ENCODE results near the gene GPATCH4.
A peak's percentile ranks its signal among the peaks of the same experiment; 100 is the strongest.

The GPATCH4 gene

GRCh38 chr1:156550346-156550745 lies 50.9 kb downstream of the GPATCH4 start:
- Histone ChIP-seq H3K36me3 (peaks cover 80% of the 10 kb centered on the region), H3K4me3 (ENCODE audit: low read depth, low read length) (no peak overlapping the region), H3K27me3 (ENCODE audit: insufficient read depth, low read depth, severe bottlenecking) (no peaks in the 10 kb centered on the region), H3K27ac (no peak overlapping the region), H3K9me3 (ENCODE audit: severe bottlenecking) (no peaks in the 10 kb centered on the region)
- no peak for TF ChIP-seq CTCF (IDR thresholded peaks at IDR 0.05; ENCODE audit: low read depth, low read length)
- DNase-seq, result no peak

- no peak for TF ChIP-seq CTCF (IDR thresholded peaks at IDR 0.05; ENCODE audit: low read depth, low read length)
- no peaks in the 10 kb centered on the region for H3K27me3 ChIP-seq (ENCODE audit: insufficient read depth, low read depth, severe bottlenecking)
- no peaks in the 10 kb centered on the region for H3K9me3 ChIP-seq (ENCODE audit: severe bottlenecking)
- no peak overlapping the region for H3K4me3 ChIP-seq (ENCODE audit: low read depth, low read length)
- no peak overlapping the region for H3K27ac ChIP-seq
- DNase-seq, result no peak
- peaks cover 77% of the 10 kb centered on the region for H3K36me3 ChIP-seq
Measured at GRCh38 chr1:156549831-156550230, 51.4 kb downstream of the GPATCH4 start.

- H3K4me3 ChIP-seq (ENCODE audit: low read depth, low read length), result no peak overlapping the region
Measured at GRCh38 chr1:156549390-156549789, 51.9 kb downstream of the GPATCH4 start.

GRCh38 chr1:156547982-156548381 lies 53.3 kb downstream of the GPATCH4 start:
- no peaks in the 10 kb centered on the region for H3K27me3 ChIP-seq (ENCODE audit: insufficient read depth, low read depth, severe bottlenecking)
- no peak for DNase-seq
- H3K4me3 ChIP-seq (ENCODE audit: low read depth, low read length), result no peak overlapping the region
- no peaks in the 10 kb centered on the region for H3K9me3 ChIP-seq (ENCODE audit: severe bottlenecking)
- no peak for TF ChIP-seq CTCF (IDR thresholded peaks at IDR 0.05; ENCODE audit: low read depth, low read length)
- peaks cover 78% of the 10 kb centered on the region for H3K36me3 ChIP-seq
- no peak overlapping the region for H3K27ac ChIP-seq

More at GRCh38 chr1:156549390-156549789, 51.9 kb downstream of the GPATCH4 start:
- DNase-seq, result no peak
- H3K27me3 ChIP-seq (ENCODE audit: insufficient read depth, low read depth, severe bottlenecking), result no peaks in the 10 kb centered on the region
- H3K9me3 ChIP-seq (ENCODE audit: severe bottlenecking), result no peaks in the 10 kb centered on the region
- peaks cover 74% of the 10 kb centered on the region for H3K36me3 ChIP-seq
- no peak overlapping the region for H3K27ac ChIP-seq
- TF ChIP-seq CTCF (IDR thresholded peaks at IDR 0.05; ENCODE audit: low read depth, low read length), result peak; percentile 45; the same call in 1 of the 2 replicates

- no peak for DNase-seq
- no peaks in the 10 kb centered on the region for H3K27me3 ChIP-seq (ENCODE audit: insufficient read depth, low read depth, severe bottlenecking)
- H3K36me3 ChIP-seq, result peaks cover 78% of the 10 kb centered on the region
- no peaks in the 10 kb centered on the region for H3K9me3 ChIP-seq (ENCODE audit: severe bottlenecking)
- no peak for TF ChIP-seq CTCF (IDR thresholded peaks at IDR 0.05; ENCODE audit: low read depth, low read length)
- H3K27ac ChIP-seq, result no peak overlapping the region
- no peak overlapping the region for H3K4me3 ChIP-seq (ENCODE audit: low read depth, low read length)
Measured at GRCh38 chr1:156547434-156547833, 53.8 kb downstream of the GPATCH4 start.

- Histone ChIP-seq H3K27me3 (ENCODE audit: insufficient read depth, low read depth, severe bottlenecking) (no peaks in the 10 kb centered on the region), H3K27ac (no peak overlapping the region), H3K4me3 (ENCODE audit: low read depth, low read length) (no peak overlapping the region), H3K36me3 (peaks cover 75% of the 10 kb centered on the region), H3K9me3 (ENCODE audit: severe bottlenecking) (no peaks in the 10 kb centered on the region)
- DNase-seq, result no peak
- no peak for TF ChIP-seq CTCF (IDR thresholded peaks at IDR 0.05; ENCODE audit: low read depth, low read length)
Measured at GRCh38 chr1:156546267-156546666, 55.0 kb downstream of the GPATCH4 start.

Measured in WERI-Rb-1 (cell line).